NCI-H1417 treated with DMSO at 0.1 percent for 48 hours (cell line): ENCODE measurements around the gene LPXN.

Source experiments
- DNase-seq: peaks from one replicate; lab custom pipeline; 2025; lab: John Stamatoyannopoulos, UW

Gene LPXN

GRCh38 chr11:58524232-58525036, 51.2 kb downstream of the LPXN start:
- DNase-seq, result no peak

- DNase-seq, result no peak
Observed at GRCh38 chr11:58513747-58514367, 61.8 kb downstream of the LPXN start.

- DNase-seq, result no peak
Observed at GRCh38 chr11:58511636-58512035, 64.0 kb downstream of the LPXN start.

DNA sequence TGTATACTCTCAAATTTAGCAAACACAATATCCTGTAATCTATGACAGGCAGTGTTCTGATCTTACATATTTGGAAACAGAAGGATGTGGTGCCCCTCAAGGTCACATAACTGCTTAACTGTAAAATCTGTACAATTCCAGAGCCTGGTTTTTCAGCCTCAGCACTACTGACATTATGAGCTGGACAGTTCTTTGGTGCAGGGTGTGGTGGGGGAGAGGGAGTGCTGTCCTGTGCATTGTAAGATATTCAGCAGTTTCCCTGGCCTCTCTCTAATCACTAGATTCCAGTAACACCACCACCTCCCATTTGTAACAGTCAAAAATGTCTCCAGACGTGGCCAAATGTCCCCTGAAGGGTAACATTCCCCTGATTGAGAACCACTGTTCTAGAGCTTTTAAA, 65.9 kb downstream of the LPXN start:
- no peak for DNase-seq

- DNase-seq, result no peak
Observed at GRCh38 chr11:58508814-58509213, 66.8 kb downstream of the LPXN start.

GRCh38 chr11:58508005-58508404, 67.7 kb downstream of the LPXN start, which contains the start of gene OR5B21:
OR5B21 (minus strand) TSS chr11:58508105; CDS start chr11:58508105, 0 bp downstream.
- DNase-seq, result no peak

DNA sequence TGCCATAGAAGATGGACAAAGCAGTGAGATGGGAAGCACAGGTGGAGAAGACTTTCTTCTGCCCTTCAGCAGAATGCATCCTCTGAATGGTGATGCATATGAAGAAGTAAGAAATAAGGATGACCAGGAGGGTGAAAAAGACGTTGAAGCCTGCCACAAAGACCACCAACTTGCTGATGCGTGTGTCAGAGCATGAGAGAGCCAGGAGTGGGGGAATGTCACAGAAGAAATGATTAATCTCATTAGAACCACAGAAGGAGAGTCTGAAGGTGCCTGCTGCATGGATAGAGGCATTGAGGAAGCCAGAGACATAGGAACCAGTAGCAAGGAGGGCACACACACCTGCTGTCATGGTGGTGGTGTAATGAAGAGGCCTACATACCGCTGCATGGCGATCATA, 68.3 kb downstream of the LPXN start:
- DNase-seq, result no peak

GRCh38 chr11:58506935-58507334, 68.7 kb downstream of the LPXN start:
- no peak for DNase-seq

- DNase-seq, result no peak
Observed at GRCh38 chr11:58505849-58506248, 69.8 kb downstream of the LPXN start.

- DNase-seq, result no peak
Observed at GRCh38 chr11:58504232-58504631, 71.4 kb downstream of the LPXN start.

GRCh38 chr11:58503361-58503856, 72.2 kb downstream of the LPXN start:
- no peak for DNase-seq

GRCh38 chr11:58502004-58502403, 73.7 kb downstream of the LPXN start:
- DNase-seq, result no peak

DNA sequence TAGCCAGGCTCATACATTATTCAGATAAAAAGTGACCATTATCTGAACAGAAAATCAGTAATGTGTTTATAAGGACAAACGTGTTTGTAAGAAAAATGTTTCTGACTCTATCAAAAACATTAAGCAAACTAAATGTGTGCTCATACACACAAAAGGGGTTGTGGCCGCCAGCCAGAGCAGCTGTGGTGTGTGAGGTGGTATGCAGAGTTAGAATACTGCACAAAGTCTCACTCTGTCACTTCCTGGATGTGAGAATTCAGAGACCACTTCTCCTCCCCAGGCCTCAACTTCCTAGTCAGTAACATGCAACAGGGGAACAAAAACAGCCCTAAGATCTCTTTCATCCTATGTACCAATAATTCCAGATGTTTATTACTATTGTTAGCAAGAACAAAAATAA, 77.2 kb downstream of the LPXN start:
- no peak for DNase-seq

- DNase-seq, result no peak
Observed at GRCh38 chr11:58497951-58498350, 77.7 kb downstream of the LPXN start.

DNA sequence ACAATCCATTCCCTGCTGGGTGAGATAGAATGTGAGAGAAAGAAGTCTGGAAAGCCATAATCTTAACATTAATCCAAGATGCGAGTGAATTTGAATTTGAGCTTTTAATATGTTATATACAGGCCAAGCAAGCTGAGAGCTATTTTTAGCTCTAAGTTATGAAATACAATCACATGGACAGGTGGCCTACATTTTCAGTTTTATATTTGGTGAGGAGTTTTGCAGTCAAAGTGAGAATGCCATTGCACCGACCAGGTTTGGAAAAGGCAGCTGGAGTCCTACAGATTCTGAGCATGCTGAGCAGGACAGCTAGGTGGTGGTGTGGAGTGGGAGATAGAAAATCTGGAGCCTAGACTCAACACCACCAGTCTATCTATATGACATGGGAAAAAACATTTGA, 79.8 kb downstream of the LPXN start:
- DNase-seq, result no peak

- DNase-seq, result no peak
Observed at GRCh38 chr11:58494101-58494500, 81.6 kb downstream of the LPXN start.

- DNase-seq, result no peak
Observed at GRCh38 chr11:58493676-58494075, 82.0 kb downstream of the LPXN start.

- no peak for DNase-seq
Observed at GRCh38 chr11:58490827-58491226, 84.8 kb downstream of the LPXN start.

DNA sequence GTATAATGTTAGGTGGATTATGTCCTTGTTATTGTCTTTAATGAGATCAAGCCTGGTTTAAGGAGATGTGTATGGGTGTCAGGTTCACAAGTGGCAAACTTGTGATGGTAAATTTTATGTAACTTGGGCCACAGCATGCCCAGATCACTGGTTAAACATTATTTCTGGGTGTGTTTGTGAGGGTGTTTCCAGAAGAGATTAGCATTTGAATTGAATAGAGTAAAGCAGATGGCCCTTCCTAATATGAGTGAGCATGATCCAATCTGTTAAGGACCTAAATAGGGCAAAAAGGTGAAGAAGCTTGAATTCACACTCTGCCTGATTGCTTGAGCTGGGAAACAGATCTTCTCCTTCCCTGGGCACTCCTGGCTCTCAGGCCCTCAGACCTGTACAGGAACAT, 88.5 kb downstream of the LPXN start:
- no peak for DNase-seq

GRCh38 chr11:58485961-58486360, 89.7 kb downstream of the LPXN start:
- no peak for DNase-seq
